K562 (cell line): Measurements from ENCODE around the gene CHMP1A. TPM values are rescaled to one million over a fixed set of nuclear protein-coding genes. Genes with fewer than 3 reads are reported as not detected.
A peak's percentile ranks its signal among the peaks of the same experiment; 100 is the strongest.

Experiments
- HNRNPL ChIP-seq: fragments of 200-400 bp; formaldehyde crosslinking; IDR thresholded peaks from 2 replicates; pipeline ENCODE4 v1.6.1; 2017; ENCODE audit warnings: low read depth, mild to moderate bottlenecking, low read length
- KLF6 ChIP-seq: fragments of 250-450 bp; sonication (Bioruptor Pico); IDR thresholded peaks from 2 replicates; pipeline ENCODE4 v1.4.0; 2020; ENCODE audit warnings: mild to moderate bottlenecking, moderate library complexity, borderline replicate concordance
- SREBF2 ChIP-seq: sonication (generic); formaldehyde crosslinking; IDR thresholded peaks from 2 replicates; pipeline ENCODE4 v1.4.0; 2020; ENCODE audit warnings: mild to moderate bottlenecking, missing genetic modification reagents
- polyA plus RNA-seq, 8 experiments: library from polyadenylated mRNA; depleted of rRNA in 4 of 8; stranded (reverse) in 5 of 8; unstranded in 3 of 8; fragments of >200 nt; fragmentation: Nextera tagmentation in 2 of 8; fragmentation: Illumina TruSeq in 1 of 8; extraction: Ambion mirVana in 2 of 8; extraction: Trizol in 1 of 8; gene quantifications; 2 replicates each; pipeline versions ENCODE4 v1.2.1 to v1.2.3, GENCODE V29; 2011 to 2014; ENCODE audit warnings: inconsistent platforms in 1 of 8, missing spikeins in 1 of 8
- total RNA-seq, 7 experiments: library from RNA; depleted of rRNA in 6 of 7; stranded (reverse); fragments of >200 nt in 6 of 7; fragmentation: Illumina TruSeq in 2 of 7; extraction: Trizol in 2 of 7; gene quantifications; 2 replicates each; pipeline versions ENCODE4 v1.2.1 to v1.2.3, GENCODE V29; 2011 to 2021; ENCODE audit warnings: low replicate concordance in 1 of 7
- TF ChIP-seq, protein P1 (sequence below): fragments of 450-650 bp; IDR thresholded peaks from 2 replicates; pipeline ENCODE4 v1.6.1; 2016; ENCODE audit warnings: mild to moderate bottlenecking, moderate library complexity
- TF ChIP-seq, protein P2 (sequence below), 2 experiments: fragments of 450-650 bp in 1 of 2; sonication (generic) in 1 of 2; formaldehyde crosslinking in 1 of 2; IDR thresholded peaks; 2 replicates each; pipeline versions ENCODE4 v1.7.1 to v1.9.0; 2016 to 2022; ENCODE audit warnings: inconsistent platforms in 1 of 2, mild to moderate bottlenecking in 1 of 2, missing genetic modification reagents in 1 of 2

CHMP1A gene
- total and polyA plus RNA-seq, 9 of the 15 experiments (the other 6 are each of a cell fraction or from before 2014, with no cell fraction given), result 0.83 to 79.9 (median 45.2) TPM

DNA sequence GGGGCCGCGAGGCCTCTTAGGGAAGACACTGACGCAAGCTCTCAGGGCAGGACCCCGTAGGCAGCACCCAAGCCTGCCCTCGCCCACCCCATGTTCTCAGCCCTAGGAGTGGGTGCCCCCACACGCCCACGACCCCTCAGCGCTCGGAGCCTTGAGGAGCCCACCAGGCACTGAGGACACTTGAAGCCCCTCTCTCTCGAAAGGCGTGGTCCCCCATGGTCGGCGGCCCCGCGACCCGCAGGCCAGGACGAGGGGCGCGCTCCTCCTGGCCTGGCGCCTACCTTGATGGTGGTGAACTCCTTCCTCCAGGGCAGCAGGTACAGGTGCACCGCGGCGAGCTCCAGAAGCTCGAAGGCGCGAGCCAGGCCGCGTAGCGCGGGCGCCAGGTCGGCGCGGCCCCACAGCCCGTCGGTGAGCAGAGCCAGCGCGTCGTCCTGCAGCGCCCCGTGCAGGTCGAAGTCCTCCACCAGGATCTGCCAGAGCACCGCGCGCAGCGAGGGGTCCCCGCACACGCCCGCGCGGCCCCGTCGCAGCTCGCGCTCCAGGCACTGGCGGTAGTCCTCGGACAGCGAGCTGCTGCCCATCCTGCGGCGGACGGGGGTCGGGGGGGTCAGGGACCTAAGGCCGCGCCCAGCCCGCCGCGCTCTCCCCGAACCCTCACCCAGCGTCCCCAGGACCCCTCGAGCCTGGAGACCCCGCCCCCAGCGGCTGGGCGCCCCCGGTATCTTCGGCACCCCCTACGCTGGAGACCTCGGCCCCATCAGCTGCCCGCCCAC lies 43.3 kb upstream of the CHMP1A start (continued):
- TF ChIP-seq, protein P1, sequence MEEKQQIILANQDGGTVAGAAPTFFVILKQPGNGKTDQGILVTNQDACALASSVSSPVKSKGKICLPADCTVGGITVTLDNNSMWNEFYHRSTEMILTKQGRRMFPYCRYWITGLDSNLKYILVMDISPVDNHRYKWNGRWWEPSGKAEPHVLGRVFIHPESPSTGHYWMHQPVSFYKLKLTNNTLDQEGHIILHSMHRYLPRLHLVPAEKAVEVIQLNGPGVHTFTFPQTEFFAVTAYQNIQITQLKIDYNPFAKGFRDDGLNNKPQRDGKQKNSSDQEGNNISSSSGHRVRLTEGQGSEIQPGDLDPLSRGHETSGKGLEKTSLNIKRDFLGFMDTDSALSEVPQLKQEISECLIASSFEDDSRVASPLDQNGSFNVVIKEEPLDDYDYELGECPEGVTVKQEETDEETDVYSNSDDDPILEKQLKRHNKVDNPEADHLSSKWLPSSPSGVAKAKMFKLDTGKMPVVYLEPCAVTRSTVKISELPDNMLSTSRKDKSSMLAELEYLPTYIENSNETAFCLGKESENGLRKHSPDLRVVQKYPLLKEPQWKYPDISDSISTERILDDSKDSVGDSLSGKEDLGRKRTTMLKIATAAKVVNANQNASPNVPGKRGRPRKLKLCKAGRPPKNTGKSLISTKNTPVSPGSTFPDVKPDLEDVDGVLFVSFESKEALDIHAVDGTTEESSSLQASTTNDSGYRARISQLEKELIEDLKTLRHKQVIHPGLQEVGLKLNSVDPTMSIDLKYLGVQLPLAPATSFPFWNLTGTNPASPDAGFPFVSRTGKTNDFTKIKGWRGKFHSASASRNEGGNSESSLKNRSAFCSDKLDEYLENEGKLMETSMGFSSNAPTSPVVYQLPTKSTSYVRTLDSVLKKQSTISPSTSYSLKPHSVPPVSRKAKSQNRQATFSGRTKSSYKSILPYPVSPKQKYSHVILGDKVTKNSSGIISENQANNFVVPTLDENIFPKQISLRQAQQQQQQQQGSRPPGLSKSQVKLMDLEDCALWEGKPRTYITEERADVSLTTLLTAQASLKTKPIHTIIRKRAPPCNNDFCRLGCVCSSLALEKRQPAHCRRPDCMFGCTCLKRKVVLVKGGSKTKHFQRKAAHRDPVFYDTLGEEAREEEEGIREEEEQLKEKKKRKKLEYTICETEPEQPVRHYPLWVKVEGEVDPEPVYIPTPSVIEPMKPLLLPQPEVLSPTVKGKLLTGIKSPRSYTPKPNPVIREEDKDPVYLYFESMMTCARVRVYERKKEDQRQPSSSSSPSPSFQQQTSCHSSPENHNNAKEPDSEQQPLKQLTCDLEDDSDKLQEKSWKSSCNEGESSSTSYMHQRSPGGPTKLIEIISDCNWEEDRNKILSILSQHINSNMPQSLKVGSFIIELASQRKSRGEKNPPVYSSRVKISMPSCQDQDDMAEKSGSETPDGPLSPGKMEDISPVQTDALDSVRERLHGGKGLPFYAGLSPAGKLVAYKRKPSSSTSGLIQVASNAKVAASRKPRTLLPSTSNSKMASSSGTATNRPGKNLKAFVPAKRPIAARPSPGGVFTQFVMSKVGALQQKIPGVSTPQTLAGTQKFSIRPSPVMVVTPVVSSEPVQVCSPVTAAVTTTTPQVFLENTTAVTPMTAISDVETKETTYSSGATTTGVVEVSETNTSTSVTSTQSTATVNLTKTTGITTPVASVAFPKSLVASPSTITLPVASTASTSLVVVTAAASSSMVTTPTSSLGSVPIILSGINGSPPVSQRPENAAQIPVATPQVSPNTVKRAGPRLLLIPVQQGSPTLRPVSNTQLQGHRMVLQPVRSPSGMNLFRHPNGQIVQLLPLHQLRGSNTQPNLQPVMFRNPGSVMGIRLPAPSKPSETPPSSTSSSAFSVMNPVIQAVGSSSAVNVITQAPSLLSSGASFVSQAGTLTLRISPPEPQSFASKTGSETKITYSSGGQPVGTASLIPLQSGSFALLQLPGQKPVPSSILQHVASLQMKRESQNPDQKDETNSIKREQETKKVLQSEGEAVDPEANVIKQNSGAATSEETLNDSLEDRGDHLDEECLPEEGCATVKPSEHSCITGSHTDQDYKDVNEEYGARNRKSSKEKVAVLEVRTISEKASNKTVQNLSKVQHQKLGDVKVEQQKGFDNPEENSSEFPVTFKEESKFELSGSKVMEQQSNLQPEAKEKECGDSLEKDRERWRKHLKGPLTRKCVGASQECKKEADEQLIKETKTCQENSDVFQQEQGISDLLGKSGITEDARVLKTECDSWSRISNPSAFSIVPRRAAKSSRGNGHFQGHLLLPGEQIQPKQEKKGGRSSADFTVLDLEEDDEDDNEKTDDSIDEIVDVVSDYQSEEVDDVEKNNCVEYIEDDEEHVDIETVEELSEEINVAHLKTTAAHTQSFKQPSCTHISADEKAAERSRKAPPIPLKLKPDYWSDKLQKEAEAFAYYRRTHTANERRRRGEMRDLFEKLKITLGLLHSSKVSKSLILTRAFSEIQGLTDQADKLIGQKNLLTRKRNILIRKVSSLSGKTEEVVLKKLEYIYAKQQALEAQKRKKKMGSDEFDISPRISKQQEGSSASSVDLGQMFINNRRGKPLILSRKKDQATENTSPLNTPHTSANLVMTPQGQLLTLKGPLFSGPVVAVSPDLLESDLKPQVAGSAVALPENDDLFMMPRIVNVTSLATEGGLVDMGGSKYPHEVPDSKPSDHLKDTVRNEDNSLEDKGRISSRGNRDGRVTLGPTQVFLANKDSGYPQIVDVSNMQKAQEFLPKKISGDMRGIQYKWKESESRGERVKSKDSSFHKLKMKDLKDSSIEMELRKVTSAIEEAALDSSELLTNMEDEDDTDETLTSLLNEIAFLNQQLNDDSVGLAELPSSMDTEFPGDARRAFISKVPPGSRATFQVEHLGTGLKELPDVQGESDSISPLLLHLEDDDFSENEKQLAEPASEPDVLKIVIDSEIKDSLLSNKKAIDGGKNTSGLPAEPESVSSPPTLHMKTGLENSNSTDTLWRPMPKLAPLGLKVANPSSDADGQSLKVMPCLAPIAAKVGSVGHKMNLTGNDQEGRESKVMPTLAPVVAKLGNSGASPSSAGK, result no peak
- TF ChIP-seq, protein P2, sequence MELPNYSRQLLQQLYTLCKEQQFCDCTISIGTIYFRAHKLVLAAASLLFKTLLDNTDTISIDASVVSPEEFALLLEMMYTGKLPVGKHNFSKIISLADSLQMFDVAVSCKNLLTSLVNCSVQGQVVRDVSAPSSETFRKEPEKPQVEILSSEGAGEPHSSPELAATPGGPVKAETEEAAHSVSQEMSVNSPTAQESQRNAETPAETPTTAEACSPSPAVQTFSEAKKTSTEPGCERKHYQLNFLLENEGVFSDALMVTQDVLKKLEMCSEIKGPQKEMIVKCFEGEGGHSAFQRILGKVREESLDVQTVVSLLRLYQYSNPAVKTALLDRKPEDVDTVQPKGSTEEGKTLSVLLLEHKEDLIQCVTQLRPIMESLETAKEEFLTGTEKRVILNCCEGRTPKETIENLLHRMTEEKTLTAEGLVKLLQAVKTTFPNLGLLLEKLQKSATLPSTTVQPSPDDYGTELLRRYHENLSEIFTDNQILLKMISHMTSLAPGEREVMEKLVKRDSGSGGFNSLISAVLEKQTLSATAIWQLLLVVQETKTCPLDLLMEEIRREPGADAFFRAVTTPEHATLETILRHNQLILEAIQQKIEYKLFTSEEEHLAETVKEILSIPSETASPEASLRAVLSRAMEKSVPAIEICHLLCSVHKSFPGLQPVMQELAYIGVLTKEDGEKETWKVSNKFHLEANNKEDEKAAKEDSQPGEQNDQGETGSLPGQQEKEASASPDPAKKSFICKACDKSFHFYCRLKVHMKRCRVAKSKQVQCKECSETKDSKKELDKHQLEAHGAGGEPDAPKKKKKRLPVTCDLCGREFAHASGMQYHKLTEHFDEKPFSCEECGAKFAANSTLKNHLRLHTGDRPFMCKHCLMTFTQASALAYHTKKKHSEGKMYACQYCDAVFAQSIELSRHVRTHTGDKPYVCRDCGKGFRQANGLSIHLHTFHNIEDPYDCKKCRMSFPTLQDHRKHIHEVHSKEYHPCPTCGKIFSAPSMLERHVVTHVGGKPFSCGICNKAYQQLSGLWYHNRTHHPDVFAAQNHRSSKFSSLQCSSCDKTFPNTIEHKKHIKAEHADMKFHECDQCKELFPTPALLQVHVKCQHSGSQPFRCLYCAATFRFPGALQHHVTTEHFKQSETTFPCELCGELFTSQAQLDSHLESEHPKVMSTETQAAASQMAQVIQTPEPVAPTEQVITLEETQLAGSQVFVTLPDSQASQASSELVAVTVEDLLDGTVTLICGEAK (IDR thresholded peaks at IDR 0.05), result no peak
- TF ChIP-seq, protein P2 (CRISPR knock-in tag; IDR thresholded peaks at IDR 0.05), result 0 out of 2 replicates have a peak, but pooled peaks have one; percentile 5
- TF ChIP-seq SREBF2 (CRISPR knock-in tag) (no peak), KLF6 (CRISPR knock-in tag) (no peak), HNRNPL (no peak)
